ENCODE measurements around the gene RNU7-1.

GRCh38 chr12:6899427-6899826 is 44.2 kb upstream of the RNU7-1 start:
- TF ChIP-seq CTCF (IDR thresholded peaks at IDR 0.05): no peak
- no peak for TF ChIP-seq POLR2A (IDR thresholded peaks at IDR 0.05)

Data from Peyer's patch (tissue), 4 donors.